IMR-90 (cell line): ENCODE data around the gene DLG3. TPM values are rescaled to one million over a fixed set of nuclear protein-coding genes. Genes with fewer than 3 reads are reported as not detected.

Experiments used
- ATAC-seq: fragments of 200-7000 bp; cut with Tn5 transposase; 2 replicates; pipeline ENCODE4 v1.9.1; 2020; ENCODE audit warnings: low read depth, mild to moderate bottlenecking, moderate library complexity
- Bru-seq: library from RNA; stranded (reverse); fragments of 400-500 nt; gene quantifications from one replicate; lab custom pipeline; 2021; lab: Mats Ljungman, UMichigan
- BruChase-seq, 2 experiments: library from RNA; stranded (reverse); fragments of 400-500 nt; gene quantifications; one replicate each; lab custom pipeline; 2021; lab: Mats Ljungman, UMichigan
- BruUV-seq: library from RNA; stranded (reverse); fragments of 400-500 nt; replicated peaks from 2 replicates; lab custom pipeline; 2021; lab: Mats Ljungman, UMichigan
- CTCF ChIA-PET: fragments of 300-600 bp; formaldehyde crosslinking; extraction: SDS; loops from one replicate; lab custom pipeline; 2021; ENCODE audit warnings: antibody characterized with exemption; lab: Yijun Ruan, JAX
- POLR2A ChIA-PET: fragments of 300-600 bp; sonication (Branson Sonifier 250); formaldehyde crosslinking; loops from one replicate; lab custom pipeline; 2022; ENCODE audit warnings: antibody characterized with exemption; ENCODE audit not compliant: unreplicated experiment; lab: Charles Lee
- DNase-seq: peaks from one replicate; pipeline ENCODE4 v3.0.0; 2013
- H2AFZ ChIP-seq: replicated peaks from 2 replicates; pipeline ENCODE3; 2013; ENCODE audit warnings: low read length, mild to moderate bottlenecking; ENCODE audit not compliant: poor library complexity
- H2AK5ac ChIP-seq: 2 replicates; pipeline ENCODE4 v1.6.1; 2013; ENCODE audit warnings: low read depth, low read length, inconsistent platforms
- H2AK9ac ChIP-seq: replicated peaks from 2 replicates; pipeline ENCODE3; 2013; ENCODE audit warnings: mild to moderate bottlenecking, low read depth, low read length, moderate library complexity; ENCODE audit not compliant: poor library complexity
- H2BK120ac ChIP-seq: 2 replicates; pipeline ENCODE4 v1.6.1; 2013; ENCODE audit warnings: low read depth, low read length, inconsistent platforms
- H2BK15ac ChIP-seq: 3 replicates; pipeline ENCODE4 v1.6.1; 2013; ENCODE audit warnings: low read depth, low read length, inconsistent platforms
- H2BK20ac ChIP-seq: 2 replicates; pipeline ENCODE4 v1.6.1; 2013; ENCODE audit warnings: low read depth, mild to moderate bottlenecking, inconsistent platforms, low read length, moderate library complexity
- H2BK5ac ChIP-seq: 2 replicates; pipeline ENCODE4 v1.6.1; 2013; ENCODE audit warnings: mild to moderate bottlenecking, low read depth, low read length, inconsistent platforms; ENCODE audit not compliant: poor library complexity, severe bottlenecking
- H3K14ac ChIP-seq: replicated peaks from 2 replicates; pipeline ENCODE4 v1.6.1; 2013; ENCODE audit warnings: low read depth, low read length, inconsistent platforms
- H3K18ac ChIP-seq: 2 replicates; pipeline ENCODE4 v1.6.1; 2013; ENCODE audit warnings: low read depth, low read length, control low read depth
- H3K23ac ChIP-seq: 2 replicates; pipeline ENCODE4 v1.6.1; 2013; ENCODE audit warnings: low read depth, low read length, inconsistent platforms
- H3K27ac ChIP-seq: 2 replicates; pipeline ENCODE4 v1.5.1; 2013; ENCODE audit warnings: mild to moderate bottlenecking, control low read depth, low read length; ENCODE audit not compliant: insufficient read depth
- H3K27me3 ChIP-seq: 2 replicates; pipeline ENCODE4 v1.6.1; 2013; ENCODE audit warnings: low read length; ENCODE audit not compliant: control insufficient read depth, insufficient read depth
- H3K36me3 ChIP-seq: 2 replicates; pipeline ENCODE4 v1.6.1; 2013; ENCODE audit warnings: low read length, mixed read lengths; ENCODE audit not compliant: control insufficient read depth, insufficient read depth
- H3K4ac ChIP-seq: 2 replicates; pipeline ENCODE4 v1.6.1; 2013; ENCODE audit warnings: low read depth, low read length, inconsistent platforms
- H3K4me1 ChIP-seq: 2 replicates; pipeline ENCODE4 v1.6.1; 2013; ENCODE audit warnings: low read length, mixed read lengths; ENCODE audit not compliant: control insufficient read depth, insufficient read depth
- H3K4me2 ChIP-seq: 2 replicates; pipeline ENCODE4 v1.6.1; 2013; ENCODE audit warnings: low read depth, mild to moderate bottlenecking, control low read depth, low read length, moderate library complexity
- H3K4me3 ChIP-seq: 2 replicates; pipeline ENCODE4 v1.5.1; 2013; ENCODE audit warnings: low read depth, mild to moderate bottlenecking, control low read depth, low read length, moderate library complexity; ENCODE audit not compliant: insufficient read depth
- H3K56ac ChIP-seq: 2 replicates; pipeline ENCODE4 v1.6.1; 2013; ENCODE audit warnings: low read length, inconsistent platforms; ENCODE audit not compliant: insufficient read depth; ENCODE audit errors: extremely low read depth
- H3K79me1 ChIP-seq, 2 experiments: 2 replicates each; pipeline ENCODE4 v1.6.1; 2013; ENCODE audit warnings: low read length in 2 of 2, inconsistent platforms in 1 of 2, low read depth in 1 of 2
- H3K9ac ChIP-seq: 2 replicates; pipeline ENCODE4 v1.6.1; 2013; ENCODE audit warnings: low read depth, low read length, control low read depth
- H3K9me1 ChIP-seq: 2 replicates; pipeline ENCODE4 v1.6.1; 2013; ENCODE audit warnings: low read length, inconsistent platforms; ENCODE audit not compliant: insufficient read depth
- H3K9me3 ChIP-seq: 2 replicates; pipeline ENCODE4 v1.6.1; 2013; ENCODE audit warnings: low read length; ENCODE audit not compliant: control insufficient read depth, insufficient read depth
- H4K20me1 ChIP-seq: 2 replicates; pipeline ENCODE4 v1.6.1; 2013; ENCODE audit warnings: low read length, inconsistent platforms; ENCODE audit not compliant: insufficient read depth
- H4K5ac ChIP-seq: 2 replicates; pipeline ENCODE4 v1.6.1; 2013; ENCODE audit warnings: mild to moderate bottlenecking, low read depth, low read length, control low read depth
- H4K8ac ChIP-seq, 2 experiments: 2 replicates each; pipeline ENCODE4 v1.6.1; 2013; ENCODE audit warnings: low read depth in 2 of 2, low read length in 2 of 2, control low read depth in 1 of 2, inconsistent platforms in 1 of 2
- H4K91ac ChIP-seq: 2 replicates; pipeline ENCODE4 v1.6.1; 2013; ENCODE audit warnings: low read depth, low read length, inconsistent platforms; ENCODE audit not compliant: insufficient read depth
- CEBPB ChIP-seq: IDR thresholded peaks from 2 replicates; pipeline ENCODE4 v1.6.1; 2012; ENCODE audit warnings: low read depth, low read length, improper control_type of control experiment
- MAFK ChIP-seq: IDR thresholded peaks from 2 replicates; pipeline ENCODE4 v1.6.1; 2012; ENCODE audit warnings: low read depth, low read length, improper control_type of control experiment
- MXI1 ChIP-seq: IDR thresholded peaks from 2 replicates; pipeline ENCODE4 v1.6.1; 2012; ENCODE audit warnings: low read depth, mild to moderate bottlenecking, low read length, moderate library complexity, borderline replicate concordance
- POLR2A ChIP-seq: IDR thresholded peaks from 2 replicates; pipeline ENCODE4 v1.6.1; 2012; ENCODE audit warnings: mild to moderate bottlenecking, low read depth, low read length
- RCOR1 ChIP-seq: IDR thresholded peaks from 2 replicates; pipeline ENCODE4 v1.6.1; 2012; ENCODE audit warnings: mild to moderate bottlenecking, low read length, improper control_type of control experiment; ENCODE audit not compliant: insufficient replicate concordance
- RFX5 ChIP-seq: IDR thresholded peaks from 2 replicates; pipeline ENCODE4 v1.8.0; 2012; ENCODE audit warnings: low read depth, mild to moderate bottlenecking, low read length, moderate library complexity
- WGBS, 2 experiments: methylation state at CpG; one replicate each; pipeline versions ENCODE4 v1.1.5 to v1.1.7; 2013; ENCODE audit warnings: missing lambda C conversion rate in 2 of 2; ENCODE audit not compliant: insufficient read length in 1 of 2; ENCODE audit errors: extremely low coverage in 2 of 2; 5-methylcytosine and 5-hydroxymethylcytosine counted together
- dilution Hi-C: fragments of 300-500 bp; cut with HindIII; formaldehyde crosslinking; loops from one replicate; pipeline ENCODE4 v1.14.3; 2018; ENCODE audit warnings: low sequenced_read_pairs; ENCODE audit not compliant: unreplicated experiment
- in situ Hi-C: fragments of 300-500 bp; cut with MboI; formaldehyde crosslinking; loops from 3 replicates; pipeline ENCODE4 v1.14.3; 2019; ENCODE audit warnings: low sequenced_read_pairs, inconsistent platforms, mixed read lengths
- intact Hi-C: fragments of 100-400 bp; cut with micrococcal nuclease; formaldehyde crosslinking; loops from 2 replicates; pipeline ENCODE4 v1.10.0; 2022
- long read RNA-seq: library from polyadenylated mRNA; unstranded; transcript quantifications from one replicate; pipeline ENCODE4 v2.0.0, GENCODE V29; 2021; ENCODE audit not compliant: unreplicated experiment
- polyA plus RNA-seq, 3 experiments: library from polyadenylated mRNA; depleted of rRNA; stranded (reverse); fragments of >200 nt; gene quantifications; 2 replicates each; pipeline ENCODE4 v1.2.3, GENCODE V29; 2012; ENCODE audit warnings: low replicate concordance in 1 of 3
- total RNA-seq: library from RNA; depleted of rRNA; stranded (reverse); fragments of >200 nt; gene quantifications from 2 replicates; pipeline ENCODE4 v1.2.3, GENCODE V29; 2012; rRNA removed

The DLG3 gene
- total RNA-seq (18.9 and 27.1 TPM in 2 replicates), polyA plus RNA-seq (2012; rRNA removed) (11.0 and 14.2 TPM in 2 replicates), Bru-seq, nascent RNA (percentile 61 among the genes with signal in this experiment), BruChase-seq, experiment 1, labeled RNA remaining after a 6-hour chase (percentile 71 among the genes with signal in this experiment), BruChase-seq, experiment 2, labeled RNA remaining after a 2-hour chase (percentile 66 among the genes with signal in this experiment)
- 3.7 and 8.4 TPM in 2 replicates for polyA plus RNA-seq (2012; cell fraction: cytosol; rRNA removed)
- polyA plus RNA-seq (2012; cell fraction: nucleus; rRNA removed; ENCODE audit: low replicate concordance), result 4.7 and 19.7 TPM in 2 replicates
- long read RNA-seq, full-length matches to known transcripts, result 8 of 16 reads
- long read RNA-seq, partial matches to known transcripts, result 4 of 16 reads
- long read RNA-seq, other reads (novel, unspliced or antisense), result 4 of 16 reads

- WGBS, 2 experiments, result 19% methylated on average over 5 of the region's 21 CpGs; no CpG with 5 or more reads in 1 of the 2 experiments
- peak within 1 kb of the TSS; percentile 79 for H2AFZ ChIP-seq
Observed at GRCh38 chrX:70444326-70444945, at the start of gene DLG3. DLG3 (plus strand) TSS chrX:70444835; CDS start chrX:70445202, 367 bp downstream.

More at GRCh38 chrX:70444326-70444945, at the start of gene DLG3:
- Histone ChIP-seq H4K8ac (no peak within 1 kb of the TSS), H2BK15ac (no peak within 1 kb of the TSS), H4K20me1 (no peaks in the 10 kb centered on the region), H3K9ac (no peak within 1 kb of the TSS), H2BK120ac (no peak within 1 kb of the TSS), H3K27me3 (peaks cover 18% of the 10 kb centered on the region), H4K5ac (no peak within 1 kb of the TSS), H2AK9ac (no peak within 1 kb of the TSS), H3K23ac (no peak within 1 kb of the TSS; the same call in 1 of the 2 replicates), H3K56ac (no peak within 1 kb of the TSS), H2BK20ac (no peak within 1 kb of the TSS), H3K4me1 (no peaks in the 10 kb centered on the region), H3K4me2 (peak within 1 kb of the TSS; percentile 69; the same call in 1 of the 2 replicates), H2AK5ac (no peak within 1 kb of the TSS), H3K9me3 (no peaks in the 10 kb centered on the region; the same call in 1 of the 2 replicates), H3K4me3 (peak within 1 kb of the TSS; percentile 37; the same call in 1 of the 2 replicates), H3K14ac (no peak within 1 kb of the TSS), H3K27ac (no peak within 1 kb of the TSS), H3K4ac (no peak within 1 kb of the TSS), H3K18ac (no peak within 1 kb of the TSS), H3K36me3 (no peaks in the 10 kb centered on the region), H3K79me1 (no peaks in the 10 kb centered on the region), H4K91ac (no peak within 1 kb of the TSS), H3K9me1 (no peaks in the 10 kb centered on the region), H2BK5ac (no peak within 1 kb of the TSS)
- no TSS peak for BruUV-seq
- in situ Hi-C loops, result no loop called here
- ATAC-seq (peak; percentile 97), DNase-seq (peak; percentile 51)
- ChIA-PET POLR2A (no interaction called here), CTCF (no interaction called here)
- intact Hi-C loops, result no loop called here
- TF ChIP-seq CEBPB, result no peak
- TF ChIP-seq POLR2A, result no peak
- TF ChIP-seq MXI1, result no peak
- no peak for TF ChIP-seq MAFK
- TF ChIP-seq RFX5, result no peak
- TF ChIP-seq RCOR1, result no peak
- dilution Hi-C loops, result no loop called here
